ENCODE measurements around the gene SFT2D1.
"Not testable (repeated sequence)": the region's sequence is repeated elsewhere in the genome, so short reads cannot be mapped to it uniquely, and the experiment has no call there.

Gene SFT2D1

DNA sequence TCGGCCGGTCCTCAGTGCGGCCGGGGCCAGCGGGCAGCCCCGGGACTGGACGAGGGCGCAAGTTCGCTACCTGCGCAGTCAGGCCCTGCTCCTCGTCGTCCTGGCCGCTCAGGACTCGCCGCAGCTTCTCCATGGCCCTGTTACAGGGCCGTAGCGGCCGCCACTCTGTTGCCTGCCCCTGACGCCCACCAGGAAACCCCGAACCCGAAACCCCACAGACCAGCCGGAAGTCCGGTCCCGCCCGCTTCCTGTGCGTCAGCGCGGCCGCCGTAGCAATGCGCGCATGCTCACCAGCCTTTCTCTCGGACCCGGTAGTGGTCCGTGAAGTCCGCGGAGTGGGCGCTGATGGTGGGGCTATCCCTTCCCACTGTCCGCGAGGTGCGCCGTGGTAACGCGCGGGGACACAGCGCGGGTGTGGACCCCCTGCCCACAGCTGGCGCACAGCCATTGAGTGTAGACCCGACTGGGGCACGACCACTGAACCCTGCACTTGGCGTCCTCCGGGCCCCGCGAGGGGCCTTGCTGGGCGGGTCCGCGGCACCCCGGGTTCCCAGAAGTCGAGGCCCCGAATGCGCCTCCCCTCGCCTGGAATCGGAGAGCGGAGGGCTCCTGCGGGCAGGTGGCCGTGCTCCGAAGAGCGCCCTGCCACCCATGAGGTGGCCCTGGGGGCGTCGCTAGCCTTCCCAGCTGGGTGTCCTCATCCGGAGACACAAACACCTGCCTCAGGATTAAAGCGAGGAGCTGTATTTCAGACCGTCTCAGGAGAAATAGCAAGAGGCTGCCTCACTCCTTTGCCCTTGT is at the start of gene SFT2D1:
SFT2D1 (minus strand) TSS at position 197 of the 801 bp plus-strand sequence; CDS start at position 133, 64 bp downstream.
- DNase-seq (ENCODE audit: low spot score), result peak; percentile 69

GRCh38 chr6:166389119-166389518 is 46.8 kb upstream of the SFT2D1 start:
- DNase-seq (ENCODE audit: low spot score), result no peak

DNA sequence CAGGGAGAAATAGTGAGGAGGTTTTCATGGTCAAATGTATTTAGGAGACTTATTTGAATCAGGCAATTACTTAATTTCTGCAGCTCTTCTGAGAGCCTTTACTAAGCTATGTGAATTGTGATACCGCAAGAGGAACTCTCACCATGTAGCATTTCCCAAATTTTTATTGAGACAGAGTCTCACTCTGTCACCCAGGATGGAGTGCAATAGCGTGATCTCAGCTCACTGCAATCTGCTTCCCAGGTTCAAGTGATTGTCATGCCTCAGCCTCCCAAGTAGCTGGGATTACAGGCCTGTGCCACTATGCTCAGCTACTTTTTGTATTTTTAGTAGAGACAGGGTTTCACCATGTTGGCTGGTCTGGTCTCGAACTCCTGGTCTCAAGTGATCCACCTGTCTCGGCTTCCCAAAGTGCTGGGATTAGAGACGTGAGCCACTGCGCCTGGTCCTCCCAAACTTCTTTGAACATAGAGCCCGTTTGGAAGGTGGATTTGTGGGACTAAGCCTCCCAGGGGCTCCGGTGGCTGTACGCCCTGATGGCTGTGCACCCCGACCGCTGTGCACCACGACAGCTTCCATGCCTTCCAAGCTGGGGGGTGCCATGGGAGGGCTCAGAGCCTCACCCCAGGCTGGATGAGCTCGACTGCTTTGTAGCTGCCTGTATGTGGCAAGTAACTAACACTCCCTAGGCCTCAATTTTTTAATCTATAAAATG is 46.1 kb upstream of the SFT2D1 start:
- DNase-seq (ENCODE audit: low spot score), result no peak

- no peak for DNase-seq (ENCODE audit: low spot score)
Measured at GRCh38 chr6:166387642-166388289, 45.4 kb upstream of the SFT2D1 start.

DNA sequence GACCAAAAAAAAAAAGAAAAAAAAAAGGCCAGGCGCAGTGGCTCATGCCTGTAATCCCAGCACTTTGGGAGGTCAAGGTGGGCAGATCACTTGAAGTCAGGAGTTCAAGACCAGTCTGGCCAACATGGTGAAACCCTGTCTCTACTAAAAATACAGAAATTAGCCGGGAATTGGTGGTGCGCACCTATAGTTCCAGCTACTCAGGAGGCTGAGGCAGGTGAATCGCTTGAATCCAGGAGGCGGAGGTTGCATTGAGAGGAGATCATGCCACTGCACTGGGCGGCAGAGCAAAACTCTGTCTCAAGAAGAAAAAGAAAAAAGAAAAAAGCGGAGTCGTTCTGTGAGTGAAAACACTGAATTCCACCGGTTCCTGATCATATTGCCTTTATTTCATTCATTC is 44.8 kb upstream of the SFT2D1 start:
- not testable (repeated sequence) for DNase-seq (ENCODE audit: low spot score)

DNA sequence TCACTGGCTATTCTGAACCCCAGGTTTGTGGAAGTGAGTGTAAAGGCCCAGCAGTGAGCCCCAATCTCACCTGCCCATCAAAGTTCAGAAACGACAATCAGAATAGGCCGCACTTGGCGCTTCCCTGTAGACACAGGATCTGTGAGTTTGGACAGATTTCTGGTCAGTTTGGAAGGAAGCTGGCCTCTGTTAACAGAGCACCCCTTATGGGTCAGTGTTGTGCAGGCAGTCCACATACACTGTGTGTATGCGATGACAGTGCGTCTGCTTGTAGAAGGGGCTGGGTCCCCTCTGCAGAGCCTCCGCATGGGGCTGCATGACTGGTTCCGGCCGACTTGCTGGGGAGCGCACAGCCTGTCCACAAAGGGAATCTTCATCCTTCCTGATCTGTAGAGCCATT is 43.8 kb upstream of the SFT2D1 start:
- DNase-seq (ENCODE audit: low spot score), result no peak

DNA sequence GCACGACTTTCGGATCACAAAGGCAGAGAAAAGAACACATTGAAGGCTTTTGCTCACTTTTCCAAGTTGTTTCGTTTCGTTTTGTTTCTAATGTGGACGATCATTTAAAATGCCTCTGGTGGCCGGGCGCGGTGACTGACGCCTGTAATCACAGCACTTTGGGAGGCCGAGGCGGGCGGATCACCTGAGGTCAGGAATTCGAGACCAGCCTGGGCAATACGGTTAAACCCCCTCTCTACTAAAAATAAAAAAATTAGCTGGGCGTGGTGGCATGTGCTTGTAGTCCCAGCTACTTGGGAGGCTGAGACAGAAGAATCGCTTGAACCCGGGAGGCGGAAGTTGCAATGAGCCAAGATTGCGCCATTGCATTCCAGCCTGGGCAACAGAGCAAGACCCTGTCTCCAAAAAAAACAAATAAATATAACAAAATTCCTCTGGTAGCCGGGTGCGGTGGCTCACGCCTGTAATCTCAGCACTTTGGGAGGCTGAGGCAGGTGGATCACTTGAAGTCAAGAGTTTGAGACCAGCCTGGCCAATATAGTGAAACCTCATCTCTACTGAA is 41.5 kb upstream of the SFT2D1 start:
- DNase-seq (ENCODE audit: low spot score), result peak; percentile 18

DNA sequence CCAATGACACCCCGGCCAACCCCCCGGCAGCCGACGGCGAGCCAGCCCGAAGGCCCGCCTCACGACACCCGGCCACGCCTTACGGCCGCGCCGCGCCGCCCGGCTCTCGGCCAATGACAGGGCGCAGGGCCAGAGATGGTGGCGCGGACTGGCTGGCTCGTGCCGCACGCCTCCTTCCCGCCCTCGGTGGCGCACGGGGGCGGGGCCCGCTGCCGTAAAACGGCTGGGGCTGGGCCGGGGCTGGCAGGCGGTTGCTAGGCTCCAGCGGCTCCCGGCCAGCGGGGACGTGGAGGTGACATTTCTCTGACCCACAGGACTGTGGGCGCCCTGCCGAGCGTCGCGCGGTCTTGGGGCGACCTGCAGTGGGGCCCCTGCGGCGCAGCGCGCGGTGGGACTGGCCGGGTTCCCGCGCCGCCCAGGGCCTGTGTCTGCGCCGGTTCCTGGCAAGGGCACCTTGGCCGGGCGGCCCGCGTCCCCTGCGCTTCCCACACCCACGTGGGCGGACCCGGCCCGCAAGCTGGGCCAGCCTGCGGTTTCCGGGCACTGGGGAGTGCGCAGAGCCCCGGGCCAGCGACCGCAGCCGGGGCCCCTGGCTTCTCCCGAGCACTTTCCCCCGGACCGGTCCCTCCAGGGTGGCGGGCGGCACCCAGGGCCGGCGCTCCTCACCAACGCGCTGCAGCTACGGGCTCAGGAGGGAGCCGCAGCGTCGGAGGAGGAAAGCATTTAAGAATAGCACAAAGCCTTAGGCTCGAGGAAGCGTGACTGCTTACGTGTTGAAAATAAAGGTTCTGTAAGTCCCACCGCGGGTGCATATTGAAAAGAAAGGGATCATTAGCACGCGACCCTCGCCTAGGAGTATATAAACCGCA is 40.8 kb upstream of the SFT2D1 start, which contains the start of gene MPC1:
MPC1 (minus strand) TSS at position 8 of the 869 bp plus-strand sequence. CDS start 64 bp downstream, outside the sequence.
- peak; percentile 95 for DNase-seq (ENCODE audit: low spot score)

DNA sequence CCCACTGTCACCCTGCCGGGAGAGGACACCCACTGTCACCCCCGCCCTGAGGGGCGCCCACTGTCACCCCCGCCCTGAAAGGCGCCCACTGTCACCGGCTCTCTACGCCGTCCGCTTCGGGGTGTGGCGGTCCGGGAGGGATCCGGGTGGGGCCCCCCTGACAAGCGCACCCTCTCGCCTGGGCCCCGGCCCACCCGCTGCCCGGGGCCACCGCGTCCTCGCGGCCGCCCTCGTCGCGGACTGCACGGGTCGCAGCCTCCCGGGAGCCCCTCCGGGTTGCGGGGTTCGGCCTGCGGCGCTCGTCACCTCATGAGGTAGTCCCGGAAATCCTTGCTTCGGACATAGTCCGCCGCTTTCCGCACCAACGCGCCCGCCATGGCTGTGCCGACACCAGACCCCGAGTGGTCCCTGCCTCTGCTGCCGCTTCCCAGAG is 40.2 kb upstream of the SFT2D1 start:
- DNase-seq (ENCODE audit: low spot score), result no peak

- peak; percentile 69 for DNase-seq (ENCODE audit: low spot score)
Measured at GRCh38 chr6:166381733-166382499, 39.6 kb upstream of the SFT2D1 start.

DNA sequence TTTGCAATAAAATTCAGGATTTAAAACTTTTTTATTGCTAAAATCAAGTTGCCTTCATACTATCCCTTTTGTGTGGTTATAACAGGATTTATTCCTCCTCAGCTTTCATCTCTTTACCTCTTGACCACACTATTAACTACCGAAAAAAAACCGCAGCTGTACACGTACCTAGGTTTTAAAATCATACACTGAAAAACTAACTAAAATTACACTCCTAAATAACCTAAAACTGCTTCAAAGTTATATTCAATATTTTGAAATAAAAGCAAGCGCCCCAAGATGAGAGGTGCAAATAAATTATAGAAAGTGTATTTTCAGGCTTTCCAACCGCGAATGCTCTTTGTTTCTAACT is 39.0 kb upstream of the SFT2D1 start:
- no peak for DNase-seq (ENCODE audit: low spot score)

GRCh38 chr6:166379800-166380199 is 37.5 kb upstream of the SFT2D1 start:
- no peak for DNase-seq (ENCODE audit: low spot score)

DNA sequence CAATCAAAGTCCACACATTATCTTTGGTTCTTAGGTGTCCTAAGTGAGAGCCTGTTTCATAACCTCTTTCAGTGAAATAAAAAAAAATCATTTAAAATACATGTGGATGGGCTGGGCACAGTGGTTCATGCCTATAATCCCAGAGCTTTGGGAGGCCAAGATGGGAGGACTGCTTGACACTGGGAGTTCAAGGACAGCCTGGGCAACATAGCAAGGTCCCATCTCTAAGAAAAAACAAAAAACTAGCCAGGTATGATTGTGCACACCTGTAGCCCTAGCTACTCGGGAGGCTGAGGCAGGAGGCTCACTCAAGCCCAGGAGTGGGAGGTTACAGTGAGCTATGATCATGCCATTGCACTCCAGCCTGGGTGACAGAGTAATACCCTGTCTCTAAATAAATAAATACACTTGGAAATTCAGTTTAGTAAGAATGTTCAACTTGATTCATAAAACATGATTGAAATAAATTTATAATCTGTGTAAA is 36.8 kb upstream of the SFT2D1 start:
- no peak for DNase-seq (ENCODE audit: low spot score)

GRCh38 chr6:166377721-166378120 is 35.4 kb upstream of the SFT2D1 start:
- DNase-seq (ENCODE audit: low spot score), result no peak

DNA sequence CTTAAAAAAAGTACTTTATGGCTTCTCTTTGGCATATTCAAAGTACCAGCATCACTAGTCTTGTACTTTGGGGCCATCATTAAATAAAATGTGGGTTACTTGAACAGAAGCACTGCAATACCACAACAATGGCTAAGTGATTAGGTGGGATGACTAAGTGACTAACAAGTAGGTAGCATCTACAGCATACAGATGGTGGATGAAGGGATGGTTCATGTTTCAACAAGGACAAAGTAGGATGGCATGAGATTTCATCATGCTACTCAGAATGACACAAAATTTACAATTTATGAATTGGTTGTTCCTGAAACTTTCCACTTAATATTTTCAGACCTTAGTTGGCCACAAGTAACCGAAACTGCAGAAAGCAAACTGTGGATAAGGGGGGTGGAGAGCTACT is 32.7 kb upstream of the SFT2D1 start:
- DNase-seq (ENCODE audit: low spot score), result no peak

- DNase-seq (ENCODE audit: low spot score), result no peak
Measured at GRCh38 chr6:166370489-166370888, 28.1 kb upstream of the SFT2D1 start.

GRCh38 chr6:166369782-166370181 is 27.4 kb upstream of the SFT2D1 start:
- DNase-seq (ENCODE audit: low spot score), result no peak

DNA sequence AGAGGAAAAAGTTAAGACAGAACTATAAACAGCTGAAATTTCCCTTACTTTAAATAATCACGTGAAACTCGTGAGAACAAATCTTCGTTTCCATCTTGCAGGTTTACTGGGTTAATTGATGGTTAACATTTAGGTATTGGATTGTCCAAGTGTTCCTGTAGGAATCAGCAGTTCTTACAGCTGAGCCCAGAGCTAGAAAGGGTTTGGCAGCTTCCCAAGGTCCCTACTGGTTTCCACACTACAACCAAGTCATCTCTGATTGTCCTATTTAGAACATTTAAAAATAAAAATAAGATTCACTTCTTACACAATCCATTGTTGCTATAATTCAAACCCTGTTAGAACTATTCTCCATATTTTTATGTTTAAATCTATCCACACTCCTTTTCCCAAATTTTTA is 24.6 kb upstream of the SFT2D1 start:
- DNase-seq (ENCODE audit: low spot score), result no peak

DNA sequence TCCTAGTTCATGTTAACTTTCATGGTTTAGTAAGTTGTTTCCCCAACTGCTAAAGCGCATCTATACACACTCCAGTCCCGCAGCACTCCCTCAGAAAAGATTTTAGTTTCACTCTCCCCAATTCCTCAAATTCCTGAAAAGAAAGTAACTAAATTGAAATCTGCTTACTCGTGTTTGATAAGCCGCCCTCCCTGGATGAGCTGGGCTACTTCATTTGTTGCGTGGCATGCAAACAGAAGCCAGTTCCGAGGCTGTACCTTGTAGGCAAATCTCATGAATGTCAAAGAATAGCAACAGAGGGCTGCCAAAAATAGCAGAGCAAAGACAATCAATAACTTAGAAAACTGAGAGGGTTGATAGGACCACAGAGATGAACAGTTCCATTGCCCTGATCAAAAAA is 23.5 kb upstream of the SFT2D1 start:
- DNase-seq (ENCODE audit: low spot score), result no peak

GRCh38 chr6:166365221-166365620 is 22.9 kb upstream of the SFT2D1 start:
- no peak for DNase-seq (ENCODE audit: low spot score)

- no peak for DNase-seq (ENCODE audit: low spot score)
Measured at GRCh38 chr6:166364456-166364855, 22.1 kb upstream of the SFT2D1 start.
